K562 treated with DMSO at 1 percent for 24 hours (cell line): ENCODE results near the gene AGAP2. TPM values are rescaled to one million over a fixed set of nuclear protein-coding genes. Genes with fewer than 3 reads are reported as not detected.

Experiments used
- total RNA-seq: library from RNA; unstranded; fragments of 300-600 nt; gene quantifications from 2 replicates; pipeline ENCODE4 v1.2.3, GENCODE V29; 2022; ENCODE audit warnings: low read depth; ENCODE audit not compliant: insufficient read depth

AGAP2 gene
- 0.38 and 0.45 TPM in 2 replicates for total RNA-seq

DNA sequence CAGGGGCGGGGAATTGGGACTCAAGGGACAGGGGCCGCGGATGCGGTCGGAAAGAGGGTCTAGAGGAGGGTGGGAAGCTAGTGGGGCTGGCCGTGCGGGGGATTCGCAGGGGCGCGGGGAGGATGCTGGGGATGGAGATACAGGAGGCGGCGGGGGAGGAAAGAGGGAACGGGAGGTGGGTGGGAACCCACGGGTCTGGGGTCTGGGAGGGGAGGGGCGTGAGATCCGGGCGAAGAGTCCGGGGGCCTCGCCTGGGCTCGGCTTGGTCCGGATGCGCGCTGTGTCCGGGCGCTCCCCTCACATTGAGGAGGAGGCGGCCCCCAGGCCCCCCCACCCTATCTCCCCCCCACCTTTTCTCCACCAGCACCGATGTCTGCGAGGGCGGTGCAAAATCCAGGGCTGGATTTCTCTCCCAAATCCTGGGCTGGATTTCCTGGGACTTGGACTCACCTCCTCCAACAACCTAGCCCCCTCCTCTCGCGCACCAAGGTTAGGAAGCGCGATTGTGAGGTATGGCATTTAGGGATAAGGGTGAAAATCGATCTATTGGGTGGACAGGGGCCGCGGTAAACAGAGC is at the start of gene AGAP2:
TSS of gene AGAP2 (minus strand) at position 82 of the 577 bp plus-strand sequence. CDS start 496 bp downstream, outside the sequence.

DNA sequence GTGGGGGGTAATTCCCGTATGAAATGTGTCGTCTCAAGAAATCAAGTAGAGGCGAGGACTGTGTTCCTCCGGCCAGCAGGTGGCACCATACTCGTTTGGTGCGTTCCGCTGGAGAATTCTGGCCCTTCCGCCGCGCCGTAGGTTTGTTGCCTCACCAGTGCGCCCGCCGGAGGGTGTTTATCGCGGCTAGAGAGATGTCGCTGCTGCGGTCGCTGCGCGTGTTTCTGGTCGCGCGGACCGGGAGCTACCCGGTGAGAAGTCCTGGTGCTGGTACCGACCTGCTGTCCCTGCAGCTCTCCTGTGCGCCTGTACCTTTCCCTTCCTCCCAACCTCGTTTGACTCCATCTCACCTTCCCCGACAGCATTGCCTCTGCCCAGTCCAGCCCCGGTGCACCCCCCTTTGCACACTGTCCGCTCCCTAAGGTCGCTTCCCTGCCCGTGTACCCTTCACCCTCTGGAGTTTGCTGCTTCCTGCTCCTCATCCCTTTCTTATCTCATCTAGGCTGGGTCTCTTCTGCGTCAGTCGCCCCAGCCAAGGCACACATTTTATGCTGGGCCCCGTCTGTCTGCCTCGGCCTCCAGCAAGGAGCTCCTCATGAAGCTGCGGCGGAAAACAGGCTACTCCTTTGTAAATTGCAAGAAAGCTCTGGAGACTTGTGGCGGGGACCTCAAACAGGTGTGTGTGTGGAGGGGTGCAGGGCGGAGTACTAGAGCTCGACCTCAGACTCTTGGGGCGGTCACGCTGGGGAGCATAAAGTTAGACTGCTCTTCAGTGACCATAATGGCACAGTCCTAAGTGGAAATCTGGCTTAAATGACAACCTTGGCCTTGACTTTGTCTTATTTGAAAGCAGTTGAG is 44.3 kb upstream of the AGAP2 start, which contains the start of gene TSFM:
TSS of gene TSFM (plus strand) at position 180 of the 858 bp plus-strand sequence. CDS start at position 195, 15 bp downstream.

DNA sequence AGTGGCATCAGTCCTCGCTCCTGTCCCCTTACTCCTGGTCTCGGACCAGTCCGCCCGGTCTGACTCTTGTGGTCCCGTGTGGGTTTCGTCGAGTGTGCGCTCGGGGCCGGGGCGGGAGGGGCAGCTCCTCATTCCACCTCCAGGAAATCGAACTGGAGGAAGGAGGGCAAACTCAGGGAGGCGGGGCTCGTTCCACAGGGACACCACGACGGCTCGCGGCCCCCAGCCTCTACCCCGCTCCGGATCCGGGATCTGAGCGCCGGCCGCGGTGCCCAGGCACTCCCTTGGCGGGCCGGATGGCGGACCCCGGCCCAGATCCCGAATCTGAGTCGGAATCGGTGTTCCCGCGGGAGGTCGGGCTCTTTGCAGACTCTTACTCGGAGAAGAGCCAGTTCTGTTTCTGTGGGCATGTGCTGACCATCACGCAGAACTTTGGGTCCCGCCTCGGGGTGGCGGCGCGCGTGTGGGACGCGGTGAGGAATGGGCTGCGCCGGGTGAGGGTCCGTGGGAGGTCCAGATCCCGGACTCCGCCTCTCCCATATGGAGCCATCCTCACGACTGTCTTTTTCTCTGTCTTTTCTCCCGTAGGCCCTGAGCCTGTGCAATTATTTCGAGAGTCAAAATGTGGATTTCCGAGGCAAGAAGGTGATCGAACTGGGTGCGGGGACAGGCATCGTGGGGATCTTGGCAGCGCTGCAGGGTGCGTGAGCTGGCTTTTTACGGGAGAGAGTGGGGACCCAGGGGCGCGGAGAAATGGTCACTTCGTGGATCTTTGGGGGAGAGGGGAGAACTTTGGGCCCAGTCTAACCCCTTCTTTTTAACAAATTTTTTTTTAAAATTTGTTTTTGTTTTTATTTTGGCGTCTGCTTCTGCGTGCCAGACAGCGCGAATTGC is 34.1 kb upstream of the AGAP2 start, which contains the start of gene EEF1AKMT3:
TSS of gene EEF1AKMT3 (plus strand) at position 186 of the 894 bp plus-strand sequence. CDS start at position 297, 111 bp downstream.

DNA sequence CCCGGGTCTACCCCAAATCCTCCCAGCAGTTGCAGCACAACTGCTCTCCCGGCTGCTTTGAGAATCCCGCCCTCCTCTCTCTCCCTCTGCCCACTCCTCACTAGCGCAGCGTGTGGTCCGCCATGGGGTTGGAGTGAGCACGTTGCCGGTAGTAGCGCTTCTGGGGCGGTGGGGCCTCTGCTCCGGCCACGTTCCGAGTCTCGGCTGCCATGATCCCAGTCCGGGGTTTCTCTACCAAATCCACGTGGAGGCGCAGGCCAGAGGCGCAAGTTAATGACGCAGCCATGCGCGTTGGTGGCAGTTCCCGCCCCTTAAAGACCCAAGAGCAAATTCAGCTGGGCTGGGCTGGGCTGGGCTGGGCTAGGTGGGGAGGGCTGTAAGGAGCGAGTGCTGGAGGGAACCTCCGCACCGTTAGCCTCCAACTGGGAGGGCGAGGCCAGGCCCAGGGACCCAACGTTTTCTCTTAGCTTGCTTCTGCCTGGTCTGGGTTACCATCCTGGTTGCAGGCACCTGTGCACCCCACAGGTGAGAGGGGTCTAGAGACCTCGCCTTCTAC is 33.4 kb upstream of the AGAP2 start, which contains the start of gene METTL1:
TSS of gene METTL1 (minus strand) at position 233 of the 556 bp plus-strand sequence. CDS start at position 211, 22 bp downstream.

DNA sequence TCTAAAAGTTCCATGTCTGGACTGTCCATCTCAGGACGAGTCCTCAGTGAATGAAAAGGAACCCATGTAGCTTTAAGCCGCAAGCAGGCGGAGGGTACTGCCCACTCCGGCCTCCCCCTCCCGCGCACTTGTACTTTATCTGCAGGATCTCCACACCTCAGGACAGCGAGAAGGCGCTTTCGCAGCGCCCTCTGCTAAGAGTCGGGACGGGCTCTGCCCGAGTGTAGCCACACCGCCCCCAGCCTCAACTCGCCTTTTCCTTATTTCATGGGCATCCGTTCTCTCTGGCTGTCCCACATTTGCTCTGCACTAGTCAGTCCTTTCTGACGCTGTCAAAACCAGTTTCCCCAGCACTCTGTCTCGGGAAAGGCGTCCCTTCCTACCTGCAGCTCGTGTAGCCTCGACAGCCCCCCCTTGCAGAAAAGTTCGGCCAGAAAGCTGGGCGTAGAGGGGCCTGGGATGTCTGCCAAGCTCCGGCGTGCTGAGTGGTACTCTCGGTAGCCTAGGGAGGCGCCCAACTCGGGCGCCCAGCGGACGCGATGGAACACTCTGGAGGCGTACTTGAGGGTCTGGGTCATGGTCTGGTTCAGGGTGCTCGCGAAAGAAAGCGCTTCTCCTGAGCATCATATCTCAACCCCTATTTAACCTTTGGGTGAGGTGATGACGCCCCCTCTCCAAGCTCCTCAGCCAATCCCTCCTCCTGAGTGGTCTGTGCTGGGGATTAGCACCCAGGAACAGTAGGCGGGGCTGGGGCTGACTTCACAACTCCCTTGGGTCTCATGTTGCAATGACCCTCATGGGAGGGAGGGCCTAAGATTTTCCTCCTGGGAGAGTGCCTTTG is 28.1 kb upstream of the AGAP2 start, which contains the start of gene CYP27B1:
TSS of gene CYP27B1 (minus strand) at position 615 of the 841 bp plus-strand sequence. CDS start at position 578, 37 bp downstream.

DNA sequence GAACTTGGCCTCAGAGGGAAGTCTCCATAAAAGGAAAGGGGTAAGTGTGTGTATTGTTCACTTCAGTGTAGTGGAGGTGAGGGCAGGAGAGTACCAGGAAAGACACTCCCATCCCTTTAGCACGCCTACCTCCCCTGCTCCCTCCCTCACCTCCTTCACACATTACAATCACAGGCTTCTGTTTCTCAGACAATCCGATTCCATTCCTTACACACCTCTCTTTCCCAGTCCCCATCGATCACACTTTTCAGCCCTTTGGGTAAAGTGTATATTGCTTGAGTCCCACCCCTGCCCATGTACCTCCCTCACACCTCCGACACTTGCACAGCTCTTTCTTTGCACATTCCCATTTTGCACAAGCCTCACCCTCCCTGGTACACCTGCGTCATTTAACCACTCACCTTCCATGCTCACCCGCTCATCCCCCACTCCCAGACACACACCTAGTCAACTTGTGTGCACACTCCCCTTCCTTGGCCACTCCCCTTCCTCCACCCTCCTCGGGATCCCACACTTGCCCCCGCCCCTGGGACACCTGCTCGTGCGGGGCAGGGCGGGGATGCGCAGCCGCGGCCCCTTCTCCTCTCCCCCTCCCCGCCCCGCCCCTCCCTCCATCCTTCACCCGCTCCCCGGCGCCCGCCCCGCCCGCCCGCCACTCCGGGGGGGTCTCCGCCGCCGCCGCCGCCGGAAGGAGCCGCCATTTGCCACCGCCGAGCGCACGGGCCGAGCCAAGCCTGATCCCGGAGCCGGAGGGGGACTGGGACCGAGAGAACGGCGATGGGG is 16.1 kb upstream of the AGAP2 start, which contains the start of gene MARCHF9:
TSS of gene MARCHF9 (plus strand) at position 693 of the 783 bp plus-strand sequence. CDS start 426 bp downstream, outside the sequence.

DNA sequence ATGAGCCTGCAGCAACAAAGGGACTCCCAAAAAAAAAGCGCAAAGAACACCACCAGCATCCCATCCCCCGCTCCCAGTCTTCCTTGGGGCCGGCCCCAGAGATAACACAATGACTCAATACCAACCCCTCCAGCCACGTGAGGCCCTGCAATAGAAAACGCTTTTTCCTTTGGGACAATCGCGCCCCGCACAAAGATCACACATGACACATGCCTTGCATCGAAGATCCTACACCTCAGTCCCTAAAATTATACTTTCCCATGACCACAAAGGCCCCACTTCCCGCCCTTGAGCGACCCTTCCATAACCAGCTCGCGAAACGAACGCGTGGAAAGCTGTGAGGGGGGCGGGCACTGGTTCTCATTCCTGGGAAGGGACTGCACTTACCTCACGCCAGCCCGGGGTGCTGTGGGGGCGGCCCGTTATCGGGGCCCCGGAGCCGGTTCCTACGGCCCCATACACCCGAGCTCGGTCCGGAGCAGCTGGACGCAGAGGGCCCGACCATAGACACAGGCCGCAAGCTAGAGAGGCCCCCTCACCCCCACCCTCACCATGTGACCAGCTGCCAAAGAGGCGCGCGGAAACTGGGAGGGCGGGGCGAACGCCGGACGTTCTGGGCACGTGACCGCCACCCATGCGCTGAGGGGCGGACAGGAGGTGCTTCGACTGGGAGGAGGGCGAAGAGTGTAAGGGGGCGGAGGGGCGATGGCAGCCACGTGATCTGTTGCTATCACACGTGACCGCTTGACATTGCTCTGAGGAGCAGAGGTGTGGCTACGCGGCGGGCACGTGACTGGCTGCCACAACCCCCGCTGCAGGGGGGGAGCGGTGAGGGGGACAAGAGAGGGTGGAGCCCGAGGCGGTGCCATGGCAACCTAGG is 13.5 kb upstream of the AGAP2 start, which contains the start of gene CDK4:
TSS of gene CDK4 (minus strand) at position 523 of the 880 bp plus-strand sequence. CDS start 593 bp downstream, outside the sequence.

DNA sequence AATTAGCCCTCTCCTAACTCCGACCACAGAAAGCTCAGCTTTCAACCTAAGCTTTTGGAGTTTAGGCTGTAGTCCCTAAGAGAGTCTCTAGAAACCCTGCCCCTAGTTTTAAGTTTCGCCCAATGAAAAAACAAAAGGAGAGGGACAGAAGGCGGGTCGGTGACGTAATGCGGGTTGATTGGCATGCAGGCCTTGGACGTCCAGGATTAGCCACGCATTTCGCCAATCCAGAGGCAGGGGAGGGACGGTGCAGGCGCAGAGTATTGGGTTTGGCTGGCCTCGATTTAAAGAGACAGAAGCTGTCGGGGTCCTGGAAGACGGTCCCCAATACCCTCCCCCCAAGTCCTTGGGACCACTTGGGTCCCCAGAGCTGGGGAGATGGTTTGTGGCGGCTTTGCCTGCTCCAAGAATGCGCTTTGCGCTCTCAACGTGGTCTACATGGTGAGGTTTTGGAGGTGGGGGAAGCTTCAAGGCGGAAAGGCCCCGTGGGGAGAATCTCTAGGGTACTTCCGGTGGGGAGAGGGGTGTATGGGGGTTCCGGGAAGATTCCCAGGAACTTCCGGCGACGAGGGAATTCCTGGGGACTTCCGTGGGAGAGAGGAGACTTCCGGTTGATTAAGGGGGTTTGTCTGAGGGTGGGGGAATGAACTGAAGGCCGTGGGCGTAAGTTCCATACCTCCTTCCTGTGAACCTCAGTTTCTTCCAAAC is 6.4 kb upstream of the AGAP2 start, which contains the start of gene TSPAN31:
TSS of gene TSPAN31 (plus strand) at position 263 of the 708 bp plus-strand sequence. CDS start at position 379, 116 bp downstream.

DNA sequence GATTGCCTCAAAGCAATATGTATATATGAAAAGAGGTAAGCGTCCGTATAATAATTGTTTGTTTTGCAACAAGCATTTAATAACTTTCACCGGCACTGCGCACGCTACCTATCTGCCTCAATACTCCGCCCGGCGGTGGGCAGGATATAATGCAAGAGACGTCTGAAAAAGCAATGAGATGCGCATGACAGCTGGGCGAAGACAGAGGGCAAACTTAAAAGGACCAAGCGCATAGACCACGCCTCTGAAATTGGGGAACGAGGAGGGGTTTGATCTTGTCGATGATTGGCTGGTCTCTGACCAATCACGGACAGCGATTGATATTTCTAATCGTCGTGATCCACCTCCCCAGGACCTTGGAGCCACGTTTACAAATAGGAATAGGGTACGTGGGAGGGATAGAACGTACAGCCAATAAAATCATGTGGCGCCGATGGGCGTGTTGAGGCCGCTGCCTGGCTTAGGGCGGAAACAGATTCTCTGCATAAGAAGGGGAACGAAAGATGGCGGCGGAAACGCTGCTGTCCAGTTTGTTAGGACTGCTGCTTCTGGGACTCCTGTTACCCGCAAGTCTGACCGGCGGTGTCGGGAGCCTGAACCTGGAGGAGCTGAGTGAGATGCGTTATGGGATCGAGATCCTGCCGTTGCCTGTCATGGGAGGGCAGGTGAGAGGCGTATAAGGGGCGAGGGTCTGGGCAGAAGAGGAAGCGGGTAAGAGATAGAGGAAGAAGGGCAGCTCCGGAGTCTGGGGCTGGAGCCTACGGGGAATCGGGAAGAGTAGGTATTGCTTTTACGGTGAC is 44.7 kb downstream of the AGAP2 start, which contains the start of gene OS9:
TSS of gene OS9 (plus strand) at position 474 of the 800 bp plus-strand sequence. CDS start at position 504, 30 bp downstream.

Other genes starting within 250 kb of the AGAP2 start
- gene DDIT3, start 218.2 kb downstream of the AGAP2 start, total RNA-seq: 196 and 208 TPM in 2 replicates
- 26.8 and 32.7 TPM in 2 replicates for gene MBD6, start 215.9 kb downstream of the AGAP2 start, total RNA-seq
- 184 and 186 TPM in 2 replicates for gene DCTN2, start 191.6 kb downstream of the AGAP2 start, total RNA-seq
- 11.0 and 12.9 TPM in 2 replicates for gene KIF5A, start 188.7 kb downstream of the AGAP2 start, total RNA-seq
- gene PIP4K2C, start 147.6 kb downstream of the AGAP2 start, total RNA-seq: 34.6 and 38.6 TPM in 2 replicates
- gene DTX3, start 133.9 kb downstream of the AGAP2 start, total RNA-seq: not detected in 2 replicates
- gene ARHGEF25, start 127.3 kb downstream of the AGAP2 start, total RNA-seq: 16.4 and 17.6 TPM in 2 replicates
- 67.2 and 69.6 TPM in 2 replicates for gene B4GALNT1, start 105.5 kb downstream of the AGAP2 start, total RNA-seq
- gene OS9, start 44.6 kb downstream of the AGAP2 start, total RNA-seq: 291 and 302 TPM in 2 replicates
- 17.6 and 19.4 TPM in 2 replicates for gene TSPAN31, start 6.3 kb upstream of the AGAP2 start, total RNA-seq
- gene CDK4, start 13.6 kb upstream of the AGAP2 start, total RNA-seq: 148 and 150 TPM in 2 replicates
- gene MARCHF9, start 16.4 kb upstream of the AGAP2 start, total RNA-seq: 12.7 and 13.9 TPM in 2 replicates
- 1.5 and 1.9 TPM in 2 replicates for gene CYP27B1, start 28.3 kb upstream of the AGAP2 start, total RNA-seq
- gene METTL1, start 33.4 kb upstream of the AGAP2 start, total RNA-seq: 3.0 and 5.5 TPM in 2 replicates
- gene EEF1AKMT3, start 33.9 kb upstream of the AGAP2 start, total RNA-seq: 5.8 and 6.3 TPM in 2 replicates
- 27.2 and 32.6 TPM in 2 replicates for gene TSFM, start 44.0 kb upstream of the AGAP2 start, total RNA-seq
- 0.94 and 2.1 TPM in 2 replicates for gene AVIL, start 80.0 kb upstream of the AGAP2 start, total RNA-seq
- 118 and 123 TPM in 2 replicates for gene CTDSP2, start 108.0 kb upstream of the AGAP2 start, total RNA-seq
- gene ATP23, start 202.8 kb upstream of the AGAP2 start, total RNA-seq: 16.1 and 18.6 TPM in 2 replicates